ENCODE results near the gene NDUFC1.
"Not testable (repeated sequence)": the region's sequence is repeated elsewhere in the genome, so short reads cannot be mapped to it uniquely, and the experiment has no call there.

GRCh38 chr4:139322070-139322469 lies 19.8 kb upstream of the NDUFC1 start:
- not testable (repeated sequence) for TF ChIP-seq ZNF121 (CRISPR knock-in tag; IDR thresholded peaks at IDR 0.05); CTCF (IDR thresholded peaks at IDR 0.05); ATF6 (CRISPR knock-in tag; IDR thresholded peaks at IDR 0.05); NR3C1 (CRISPR knock-in tag; conservative IDR thresholded peaks at IDR 0.05; ENCODE audit: low read depth); ARID4B (CRISPR knock-in tag; IDR thresholded peaks at IDR 0.05; ENCODE audit: borderline replicate concordance)

All from WTC11 (cell line).